Fibroblast of the aortic adventitia (primary cell): ENCODE measurements around the gene PLA2G12B. TPM values are rescaled to one million over a fixed set of nuclear protein-coding genes. Genes with fewer than 3 reads are reported as not detected.
"Not testable (repeated sequence)": the region's sequence is repeated elsewhere in the genome, so short reads cannot be mapped to it uniquely, and the experiment has no call there.

Experiments used
- DNase-seq: peaks from one replicate; pipeline ENCODE4 v3.0.0-alpha.2; 2010; ENCODE audit warnings: low read depth
- H3K4me3 ChIP-seq: 2 replicates; pipeline ENCODE4 v1.5.1; 2011; ENCODE audit warnings: low read depth, mild to moderate bottlenecking, control low read depth, low read length, moderate library complexity
- total RNA-seq: library from RNA; depleted of rRNA; stranded (reverse); fragments of >200 nt; gene quantifications from 2 replicates; pipeline ENCODE4 v1.2.3, GENCODE V29; 2012; ENCODE audit warnings: low replicate concordance
- TF ChIP-seq, protein P1 (sequence below): IDR thresholded peaks from 2 replicates; pipeline ENCODE4 v1.5.1; 2011; ENCODE audit warnings: mild to moderate bottlenecking, low read length, control low read depth, inconsistent platforms; ENCODE audit not compliant: insufficient read depth

Gene PLA2G12B
- total RNA-seq, 1 donor: not detected

DNA sequence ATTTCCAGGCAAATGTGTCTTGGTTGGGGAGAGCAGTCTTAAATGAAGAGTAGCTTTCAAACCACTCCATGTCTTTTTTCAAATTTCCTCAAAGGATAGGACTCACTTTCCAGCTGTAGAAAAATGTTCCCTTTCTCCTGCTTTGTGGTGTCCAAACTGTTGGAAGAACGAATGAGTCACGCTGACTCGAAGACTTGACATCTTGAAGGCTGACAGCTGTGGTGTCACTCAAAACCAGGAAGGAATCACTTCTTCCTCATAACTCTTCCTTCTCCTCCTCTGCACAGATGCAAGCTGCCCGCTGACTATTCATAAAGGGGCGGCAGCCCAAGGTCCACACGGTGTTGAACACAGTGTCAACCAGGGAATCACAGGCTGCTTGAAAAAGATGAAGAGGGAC lies 19.2 kb downstream of the PLA2G12B start:
- no peak for DNase-seq
- TF ChIP-seq, protein P1, sequence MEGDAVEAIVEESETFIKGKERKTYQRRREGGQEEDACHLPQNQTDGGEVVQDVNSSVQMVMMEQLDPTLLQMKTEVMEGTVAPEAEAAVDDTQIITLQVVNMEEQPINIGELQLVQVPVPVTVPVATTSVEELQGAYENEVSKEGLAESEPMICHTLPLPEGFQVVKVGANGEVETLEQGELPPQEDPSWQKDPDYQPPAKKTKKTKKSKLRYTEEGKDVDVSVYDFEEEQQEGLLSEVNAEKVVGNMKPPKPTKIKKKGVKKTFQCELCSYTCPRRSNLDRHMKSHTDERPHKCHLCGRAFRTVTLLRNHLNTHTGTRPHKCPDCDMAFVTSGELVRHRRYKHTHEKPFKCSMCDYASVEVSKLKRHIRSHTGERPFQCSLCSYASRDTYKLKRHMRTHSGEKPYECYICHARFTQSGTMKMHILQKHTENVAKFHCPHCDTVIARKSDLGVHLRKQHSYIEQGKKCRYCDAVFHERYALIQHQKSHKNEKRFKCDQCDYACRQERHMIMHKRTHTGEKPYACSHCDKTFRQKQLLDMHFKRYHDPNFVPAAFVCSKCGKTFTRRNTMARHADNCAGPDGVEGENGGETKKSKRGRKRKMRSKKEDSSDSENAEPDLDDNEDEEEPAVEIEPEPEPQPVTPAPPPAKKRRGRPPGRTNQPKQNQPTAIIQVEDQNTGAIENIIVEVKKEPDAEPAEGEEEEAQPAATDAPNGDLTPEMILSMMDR: no peak

DNA sequence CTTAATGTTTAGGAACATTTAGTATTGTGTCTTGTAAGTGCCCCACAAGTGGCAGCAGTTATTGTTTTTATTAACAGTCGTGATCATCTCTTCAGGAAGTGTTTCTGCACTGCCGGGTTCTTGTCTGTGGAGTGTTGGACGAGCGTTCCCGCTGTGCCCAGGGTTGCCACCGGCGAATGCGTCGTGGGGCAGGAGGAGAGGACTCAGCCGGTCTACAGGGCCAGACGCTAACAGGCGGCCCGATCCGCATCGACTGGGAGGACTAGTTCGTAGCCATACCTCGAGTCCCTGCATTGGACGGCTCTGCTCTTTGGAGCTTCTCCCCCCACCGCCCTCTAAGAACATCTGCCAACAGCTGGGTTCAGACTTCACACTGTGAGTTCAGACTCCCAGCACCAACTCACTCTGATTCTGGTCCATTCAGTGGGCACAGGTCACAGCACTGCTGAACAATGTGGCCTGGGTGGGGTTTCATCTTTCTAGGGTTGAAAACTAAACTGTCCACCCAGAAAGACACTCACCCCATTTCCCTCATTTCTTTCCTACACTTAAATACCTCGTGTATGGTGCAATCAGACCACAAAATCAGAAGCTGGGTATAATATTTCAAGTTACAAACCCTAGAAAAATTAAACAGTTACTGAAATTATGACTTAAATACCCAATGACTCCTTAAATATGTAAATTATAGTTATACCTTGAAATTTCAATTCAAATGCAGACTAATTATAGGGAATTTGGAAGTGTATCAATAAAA lies 22.2 kb downstream of the PLA2G12B start:
- TF ChIP-seq, protein P1: no peak
- DNase-seq: no peak

More for the DNA sequence above, 19.2 kb downstream of the PLA2G12B start:
- no peak overlapping the region for H3K4me3 ChIP-seq

DNA sequence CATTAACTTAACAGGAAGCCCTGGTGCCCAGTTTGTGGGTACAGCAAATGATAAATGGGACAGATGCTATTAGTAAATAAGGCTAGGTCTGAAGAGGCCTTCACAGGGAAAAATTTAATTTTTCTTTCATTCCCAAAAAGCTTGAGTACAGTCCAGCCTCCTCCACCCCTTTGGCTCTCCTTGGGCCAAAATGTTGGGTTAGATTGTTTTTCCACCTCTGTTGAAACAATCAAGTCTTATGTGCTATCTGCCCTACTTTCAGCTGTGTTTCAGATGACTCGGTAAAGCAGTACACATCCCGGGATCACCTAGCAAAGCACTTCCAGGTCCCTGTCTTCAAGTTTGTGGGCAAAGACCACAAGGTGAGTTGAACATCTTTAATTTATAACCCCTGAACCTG lies 24.3 kb downstream of the PLA2G12B start:
- TF ChIP-seq, protein P1: no peak
- no peak for DNase-seq
- no peak overlapping the region for H3K4me3 ChIP-seq

More for the DNA sequence above, 22.2 kb downstream of the PLA2G12B start:
- no peak overlapping the region for H3K4me3 ChIP-seq

DNA sequence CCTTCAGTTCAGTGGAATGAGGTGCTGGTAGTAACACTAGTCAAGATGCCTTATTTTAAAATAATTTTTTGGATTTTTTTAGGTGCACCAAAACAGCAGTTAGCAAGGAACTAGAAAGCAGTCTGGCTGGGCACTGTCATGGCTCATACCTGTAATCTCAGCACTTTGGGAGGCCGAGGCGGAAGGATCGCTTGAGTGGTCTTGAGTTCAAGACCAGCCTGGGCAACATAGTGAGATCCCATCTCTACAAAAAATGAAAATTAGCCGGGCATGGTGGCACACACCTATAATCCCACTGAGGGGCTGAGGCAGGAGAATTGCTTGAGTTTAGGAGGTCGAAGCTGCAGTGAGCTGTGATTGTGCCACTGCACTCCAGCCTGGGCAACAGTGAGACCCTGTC lies 25.8 kb downstream of the PLA2G12B start:
- no peak overlapping the region for H3K4me3 ChIP-seq
- TF ChIP-seq, protein P1: no peak
- DNase-seq: no peak

DNA sequence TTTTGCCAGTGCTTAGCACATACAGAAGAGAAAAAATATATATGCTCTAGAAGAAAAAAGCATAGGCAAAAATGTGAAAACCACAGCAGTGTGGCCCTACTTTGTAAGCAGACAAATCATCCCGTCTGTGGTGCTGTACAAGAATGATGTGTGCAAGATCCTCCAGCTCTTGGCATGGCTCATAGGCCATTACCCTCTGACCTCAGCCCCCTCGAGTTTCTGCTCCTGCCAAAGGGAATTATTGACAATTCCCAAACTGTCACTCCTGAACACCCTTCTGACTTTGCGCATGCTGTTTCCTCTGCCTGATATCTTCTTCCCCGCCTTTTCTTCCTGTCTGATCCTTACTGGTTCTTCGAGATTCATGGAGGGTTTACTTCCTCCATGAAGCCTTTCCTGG lies 27.1 kb downstream of the PLA2G12B start:
- TF ChIP-seq, protein P1: no peak
- no peak overlapping the region for H3K4me3 ChIP-seq
- no peak for DNase-seq

DNA sequence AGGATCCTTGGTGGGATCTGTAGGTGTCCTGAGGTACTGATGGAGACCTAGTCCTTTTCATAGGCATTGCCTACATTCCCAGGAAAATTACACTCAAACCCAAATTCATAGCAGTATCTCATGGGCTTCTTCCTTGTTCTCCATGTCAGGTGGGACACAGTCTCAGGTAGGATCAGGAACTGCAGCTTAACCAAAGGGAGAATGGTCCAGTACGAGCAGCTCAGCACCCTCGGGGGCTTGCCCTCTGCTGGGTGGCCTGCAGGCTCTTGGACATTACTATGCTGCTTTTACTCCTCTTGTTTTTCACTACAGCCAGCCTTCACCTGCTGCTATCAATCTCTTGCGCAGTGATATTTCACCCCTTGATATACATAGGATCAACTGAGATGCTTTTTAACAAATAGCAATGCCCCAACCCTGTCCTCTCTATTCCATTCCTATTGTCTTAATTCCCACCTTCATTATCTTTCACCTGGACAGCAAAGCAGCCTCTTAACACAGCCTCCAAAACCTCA lies 28.6 kb downstream of the PLA2G12B start:
- no peak for DNase-seq
- H3K4me3 ChIP-seq: no peak overlapping the region
- TF ChIP-seq, protein P1: no peak

DNA sequence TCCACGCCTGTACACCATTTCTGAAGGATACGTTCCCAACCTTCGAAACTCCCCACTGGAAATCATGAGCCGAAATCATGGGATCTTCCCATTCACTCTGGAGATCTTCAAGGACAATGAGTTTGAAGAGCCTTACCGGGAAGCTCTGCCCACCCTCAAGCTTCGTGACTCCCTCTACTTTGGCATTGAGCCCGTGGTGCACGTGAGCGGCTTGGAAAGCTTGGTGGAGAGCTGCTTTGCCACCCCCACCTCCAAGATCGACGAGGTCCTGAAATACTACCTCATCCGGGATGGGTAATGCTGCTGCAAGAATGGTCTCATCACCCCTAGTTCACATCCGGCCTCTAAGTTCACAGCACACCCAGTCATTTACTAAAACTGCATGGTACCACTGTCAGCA lies 30.3 kb downstream of the PLA2G12B start:
- H3K4me3 ChIP-seq: no peak overlapping the region
- TF ChIP-seq, protein P1: no peak

DNA sequence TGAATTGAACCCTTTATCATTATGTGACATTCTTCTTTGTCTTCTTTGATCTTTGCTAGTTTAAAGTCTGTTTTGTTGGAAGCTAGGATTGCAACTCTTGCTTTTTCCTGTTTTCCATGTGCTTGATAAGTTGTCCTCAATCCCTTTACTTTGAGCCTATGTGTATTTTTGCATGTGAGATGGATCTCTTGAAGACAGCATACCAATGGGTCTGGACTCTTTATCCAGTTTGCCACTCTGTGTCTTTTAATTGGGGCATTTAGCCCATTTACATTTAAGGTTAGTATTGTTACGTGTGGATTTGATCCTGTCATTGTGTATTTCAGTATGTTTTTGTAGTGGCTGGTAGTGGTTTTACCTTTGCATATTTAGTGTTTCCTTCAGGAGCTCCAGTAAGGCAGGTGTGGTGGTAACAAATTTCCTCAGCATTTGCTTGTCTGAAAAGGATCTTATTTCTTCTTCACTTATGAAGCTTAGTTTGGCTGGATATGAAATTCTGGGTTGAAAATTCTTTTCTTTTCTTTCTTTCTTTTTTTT lies 33.4 kb downstream of the PLA2G12B start:
- not testable (repeated sequence) for DNase-seq, H3K4me3 ChIP-seq

More for the DNA sequence above, 30.3 kb downstream of the PLA2G12B start:
- no peak for DNase-seq
